Erythroblast (primary cell): Measurements from ENCODE around the gene DNAH10.

ENCODE experiments used
- DNase-seq, 2 experiments: peaks; one replicate each; lab custom pipeline; 2025; lab: John Stamatoyannopoulos, UW
- GATA1 ChIP-seq: IDR thresholded peaks from 2 replicates; pipeline ENCODE4 v1.6.1; 2011; ENCODE audit warnings: low read depth, mild to moderate bottlenecking, control low read depth, low read length, moderate library complexity
- POLR2A ChIP-seq: IDR thresholded peaks from 2 replicates; pipeline ENCODE4 v1.6.1; 2011; ENCODE audit warnings: mild to moderate bottlenecking, low read length

The DNAH10 gene

GRCh38 chr12:123886258-123886657, 124.2 kb downstream of the DNAH10 start:
- DNase-seq, result no peak
- TF ChIP-seq POLR2A, result no peak
- no peak for TF ChIP-seq GATA1

GRCh38 chr12:123886931-123887582, 125.0 kb downstream of the DNAH10 start:
- no peak for DNase-seq
- TF ChIP-seq GATA1, result no peak
- TF ChIP-seq POLR2A, result no peak

GRCh38 chr12:123888989-123889388, 126.9 kb downstream of the DNAH10 start:
- TF ChIP-seq POLR2A (no peak), GATA1 (no peak)

GRCh38 chr12:123889848-123890535, 127.9 kb downstream of the DNAH10 start:
- TF ChIP-seq POLR2A, result no peak
- no peak for TF ChIP-seq GATA1

More at GRCh38 chr12:123888989-123889388, 126.9 kb downstream of the DNAH10 start:
- DNase-seq, result no peak

GRCh38 chr12:123890536-123890902, 128.4 kb downstream of the DNAH10 start:
- no peak for DNase-seq
- TF ChIP-seq POLR2A, result no peak

More at GRCh38 chr12:123889848-123890535, 127.9 kb downstream of the DNAH10 start:
- DNase-seq, result no peak

GRCh38 chr12:123891011-123891410, 128.9 kb downstream of the DNAH10 start:
- TF ChIP-seq POLR2A (no peak), GATA1 (no peak)
- DNase-seq, result no peak

- DNase-seq, result no peak
- TF ChIP-seq POLR2A, result no peak
- no peak for TF ChIP-seq GATA1
Observed at GRCh38 chr12:123891516-123892179, 129.5 kb downstream of the DNAH10 start.

- no peak for DNase-seq
- TF ChIP-seq POLR2A (no peak), GATA1 (no peak)
Observed at GRCh38 chr12:123892180-123892559, 130.1 kb downstream of the DNAH10 start.

- no peak for DNase-seq
- TF ChIP-seq GATA1, result no peak
- TF ChIP-seq POLR2A, result no peak
Observed at GRCh38 chr12:123892853-123893252, 130.8 kb downstream of the DNAH10 start.

- TF ChIP-seq POLR2A (no peak), GATA1 (no peak)
- no peak for DNase-seq
Observed at GRCh38 chr12:123893276-123893675, 131.2 kb downstream of the DNAH10 start.

GRCh38 chr12:123894823-123895345, 132.8 kb downstream of the DNAH10 start:
- no peak for TF ChIP-seq GATA1
- no peak for TF ChIP-seq POLR2A
- DNase-seq, result no peak

- no peak for DNase-seq
- TF ChIP-seq GATA1 (no peak), POLR2A (no peak)
Observed at GRCh38 chr12:123895451-123895850, 133.3 kb downstream of the DNAH10 start.

GRCh38 chr12:123896767-123897166, 134.7 kb downstream of the DNAH10 start:
- DNase-seq, result no peak
- TF ChIP-seq POLR2A, result no peak
- no peak for TF ChIP-seq GATA1

GRCh38 chr12:123897221-123897620, 135.1 kb downstream of the DNAH10 start:
- DNase-seq, result no peak
- TF ChIP-seq GATA1, result no peak
- TF ChIP-seq POLR2A, result no peak
